Stimulated activated CD4-positive, alpha-beta T cell treated with anti-CD3 and anti-CD28 coated beads, Interleukin-2, amount 100 ng/mL, for 24 hours (primary cell): ENCODE measurements around the gene CES1.
"Not testable (repeated sequence)": the region's sequence is repeated elsewhere in the genome, so short reads cannot be mapped to it uniquely, and the experiment has no call there.

Source experiments
- DNase-seq, 2 donors: peaks; one replicate each; pipeline ENCODE4 v3.0.0-alpha.2; 2020

The CES1 gene

GRCh38 chr16:55782091-55782792 lies 50.7 kb downstream of the CES1 start:
- not testable (repeated sequence) for DNase-seq

GRCh38 chr16:55781456-55781855 lies 51.4 kb downstream of the CES1 start:
- DNase-seq, result not testable (repeated sequence)

- not testable (repeated sequence) for DNase-seq
These were observed 52.8 kb downstream of the CES1 start for GRCh38 chr16:55780095-55780407.

GRCh38 chr16:55779402-55780094 lies 53.3 kb downstream of the CES1 start:
- DNase-seq, result no peak

GRCh38 chr16:55778757-55779156 lies 54.1 kb downstream of the CES1 start:
- DNase-seq, result no peak

GRCh38 chr16:55775857-55776256 lies 57.0 kb downstream of the CES1 start:
- DNase-seq, result no peak

- DNase-seq, result no peak
These were observed 58.9 kb downstream of the CES1 start for GRCh38 chr16:55773859-55774549.

- DNase-seq, result no peak
These were observed 67.7 kb downstream of the CES1 start for GRCh38 chr16:55765161-55765560.

GRCh38 chr16:55760310-55761001 lies 72.4 kb downstream of the CES1 start:
- DNase-seq, result no peak

GRCh38 chr16:55759965-55760309 lies 73.0 kb downstream of the CES1 start:
- DNase-seq, result not testable (repeated sequence)

GRCh38 chr16:55757595-55758527 lies 75.0 kb downstream of the CES1 start:
- not testable (repeated sequence) for DNase-seq

- no peak for DNase-seq
These were observed 75.9 kb downstream of the CES1 start for GRCh38 chr16:55756963-55757362.

- DNase-seq, result no peak
These were observed 78.8 kb downstream of the CES1 start for GRCh38 chr16:55754056-55754455.

- DNase-seq, result peak in 1 of 2 donors; percentile 2
These were observed 79.7 kb downstream of the CES1 start for GRCh38 chr16:55753145-55753631.
